DMS53 (cell line): Measurements from ENCODE around the gene MAPK8IP1.

Experiments used
- DNase-seq: peaks from one replicate; lab custom pipeline; 2025; lab: John Stamatoyannopoulos, UW

The MAPK8IP1 gene

DNA sequence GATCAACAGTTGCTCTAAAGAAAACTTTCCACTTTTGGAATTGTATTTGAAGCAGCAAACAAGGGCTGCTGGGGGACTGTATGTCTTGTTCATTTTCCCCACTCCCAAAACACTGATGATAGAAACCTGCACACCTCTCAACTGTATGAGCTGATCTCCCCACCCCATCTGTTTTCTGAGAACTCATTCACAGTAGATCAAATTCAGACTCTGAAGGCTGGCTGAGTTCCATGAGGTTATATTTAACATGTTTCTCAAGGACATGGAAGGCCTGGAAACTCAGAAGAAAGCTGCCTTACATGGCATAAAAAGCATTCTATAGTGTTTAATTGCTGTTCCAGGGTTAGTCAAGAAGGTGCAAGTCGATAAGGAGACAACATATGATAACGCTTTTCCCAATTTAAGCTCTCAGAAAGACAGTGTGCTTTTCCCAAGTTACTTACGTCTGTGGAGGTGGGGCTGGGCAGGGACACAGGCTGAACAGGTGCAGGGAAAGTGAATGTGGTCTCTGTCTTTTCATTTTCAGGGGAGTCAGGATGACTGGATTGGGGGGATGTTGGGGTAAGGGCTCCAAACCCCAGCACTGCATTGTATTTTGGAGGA lies 60.0 kb downstream of the MAPK8IP1 start:
- no peak for DNase-seq

DNA sequence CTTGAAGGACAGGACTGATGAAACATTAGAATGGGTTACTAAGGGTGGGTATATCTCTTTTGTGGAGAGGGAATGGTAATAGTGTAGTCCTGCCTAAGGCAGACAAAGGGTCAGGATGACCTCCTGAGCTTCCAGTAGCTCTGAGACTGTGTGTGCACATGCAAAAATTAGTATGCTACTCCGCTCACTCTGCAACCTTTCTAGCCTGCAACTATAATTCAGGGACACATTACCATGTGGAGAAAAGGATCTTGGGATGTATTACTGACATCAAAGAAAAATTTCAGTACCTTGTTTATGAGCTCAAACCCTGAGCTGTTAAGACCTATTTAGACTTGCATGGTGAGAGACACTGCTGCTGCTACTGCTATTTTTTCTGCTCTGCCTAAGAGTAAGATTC lies 62.4 kb downstream of the MAPK8IP1 start:
- DNase-seq, result no peak

DNA sequence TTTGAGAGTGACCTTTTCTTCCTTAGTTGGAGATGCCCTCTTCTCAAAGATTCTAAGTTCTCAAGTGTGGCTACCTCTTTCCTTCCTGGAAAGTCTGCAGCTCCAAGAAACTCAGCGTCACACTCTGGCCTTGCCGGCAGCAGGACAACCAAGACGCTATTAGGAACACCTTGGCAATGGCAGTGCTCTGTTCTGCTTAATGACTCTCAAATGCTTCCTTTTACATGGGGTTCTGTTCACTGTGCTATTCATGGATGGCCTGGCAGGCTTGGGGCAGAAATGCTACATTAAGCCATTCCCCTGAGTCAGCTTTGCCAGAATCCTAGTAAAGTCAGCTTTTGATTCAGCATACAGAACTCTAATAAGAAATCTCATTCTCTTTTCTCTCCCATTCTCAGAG lies 62.9 kb downstream of the MAPK8IP1 start:
- DNase-seq, result no peak

DNA sequence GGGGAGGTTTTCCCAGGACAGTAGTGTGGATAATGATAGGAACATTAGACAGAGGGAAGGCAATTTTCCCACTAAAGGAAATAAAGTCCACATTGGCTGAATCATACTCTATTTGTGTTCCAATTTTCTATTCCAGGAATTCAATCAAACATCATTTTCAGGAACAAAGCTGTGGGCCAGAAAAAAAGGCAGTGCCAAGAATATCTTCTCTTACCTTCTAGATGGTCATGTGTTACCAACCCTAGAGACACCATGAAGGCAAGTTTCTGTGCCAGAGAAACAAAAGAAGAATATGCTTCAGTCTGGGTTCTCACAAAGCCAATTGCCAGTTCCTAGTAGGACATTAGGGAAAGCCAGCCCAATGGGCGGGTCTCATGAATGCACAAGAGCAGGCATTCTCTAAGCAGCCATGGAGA lies 64.5 kb downstream of the MAPK8IP1 start:
- no peak for DNase-seq
